Measurements from ENCODE around the gene TPK1.

The TPK1 gene

DNA sequence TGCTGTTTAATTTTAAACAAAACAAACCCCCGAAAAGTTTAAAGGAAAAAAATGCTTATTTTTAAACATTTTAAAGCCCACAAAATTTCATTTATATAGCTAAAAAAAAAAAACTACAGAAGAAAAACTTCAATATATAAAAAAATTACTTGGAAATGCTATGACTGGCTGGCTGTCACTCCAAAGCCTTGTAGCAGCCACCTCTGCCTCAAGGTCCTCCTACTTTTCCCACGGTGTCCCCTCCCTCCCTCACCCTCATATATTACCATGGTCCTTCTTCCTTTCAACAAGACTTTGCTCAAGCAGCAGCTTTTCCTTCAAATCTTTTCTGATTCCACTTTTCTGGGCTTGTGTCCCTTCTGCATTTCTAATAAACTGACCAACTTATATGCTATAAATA is 122.0 kb downstream of the TPK1 start:
- Histone ChIP-seq H3K9me3 (ENCODE audit: control insufficient read depth, low read length) (no peaks in the 10 kb centered on the region), H3K4me3 (ENCODE audit: insufficient read depth, low read depth, low read length, poor library complexity, severe bottlenecking) (no peak overlapping the region), H3K27ac (ENCODE audit: insufficient read depth, low read length, poor library complexity, severe bottlenecking) (no peak overlapping the region), H3K4me1 (ENCODE audit: control insufficient read depth, insufficient read depth, low read length, poor library complexity, severe bottlenecking) (no peaks in the 10 kb centered on the region), H3K36me3 (ENCODE audit: control insufficient read depth, insufficient read depth, low read length) (no peaks in the 10 kb centered on the region), H3K27me3 (replicated peaks; ENCODE audit: control insufficient read depth, insufficient read depth, low read length, poor library complexity, severe bottlenecking) (no peaks in the 10 kb centered on the region)
- no peak for DNase-seq

- H3K27ac ChIP-seq (ENCODE audit: insufficient read depth, low read length, poor library complexity, severe bottlenecking): no peak overlapping the region
- no peak overlapping the region for H3K4me3 ChIP-seq (ENCODE audit: insufficient read depth, low read depth, low read length, poor library complexity, severe bottlenecking)
- DNase-seq: no peak
- H3K36me3 ChIP-seq (ENCODE audit: control insufficient read depth, insufficient read depth, low read length): no peaks in the 10 kb centered on the region
- no peaks in the 10 kb centered on the region for H3K9me3 ChIP-seq (ENCODE audit: control insufficient read depth, low read length)
- no peaks in the 10 kb centered on the region for H3K27me3 ChIP-seq (replicated peaks; ENCODE audit: control insufficient read depth, insufficient read depth, low read length, poor library complexity, severe bottlenecking)
- no peaks in the 10 kb centered on the region for H3K4me1 ChIP-seq (ENCODE audit: control insufficient read depth, insufficient read depth, low read length, poor library complexity, severe bottlenecking)
Observed at GRCh38 chr7:144710791-144711190, 125.1 kb downstream of the TPK1 start.

DNA sequence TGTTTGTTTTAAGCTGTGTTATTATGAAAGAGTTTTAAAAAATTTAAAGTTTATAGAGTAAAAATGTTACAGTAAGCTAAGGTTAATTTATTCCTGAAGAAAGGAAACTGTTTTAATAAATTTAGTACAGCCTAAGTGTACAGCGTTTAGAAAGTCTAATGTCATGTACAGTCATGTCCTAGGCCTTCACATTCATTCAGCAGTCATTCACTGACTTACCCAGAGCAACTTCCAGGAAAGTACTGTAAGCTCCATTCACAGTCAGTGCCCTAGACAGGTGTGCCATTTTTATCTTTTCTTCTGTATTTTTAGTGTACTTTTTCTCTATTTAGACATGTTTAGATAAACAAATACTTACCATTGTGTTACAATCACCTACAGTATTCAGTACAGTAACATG is 126.8 kb downstream of the TPK1 start:
- DNase-seq: no peak
- no peaks in the 10 kb centered on the region for H3K27me3 ChIP-seq (replicated peaks; ENCODE audit: control insufficient read depth, insufficient read depth, low read length, poor library complexity, severe bottlenecking)
- no peaks in the 10 kb centered on the region for H3K9me3 ChIP-seq (ENCODE audit: control insufficient read depth, low read length)
- no peaks in the 10 kb centered on the region for H3K4me1 ChIP-seq (ENCODE audit: control insufficient read depth, insufficient read depth, low read length, poor library complexity, severe bottlenecking)
- H3K36me3 ChIP-seq (ENCODE audit: control insufficient read depth, insufficient read depth, low read length): peaks cover 5% of the 10 kb centered on the region
- H3K4me3 ChIP-seq (ENCODE audit: insufficient read depth, low read depth, low read length, poor library complexity, severe bottlenecking): no peak overlapping the region
- H3K27ac ChIP-seq (ENCODE audit: insufficient read depth, low read length, poor library complexity, severe bottlenecking): no peak overlapping the region

DNA sequence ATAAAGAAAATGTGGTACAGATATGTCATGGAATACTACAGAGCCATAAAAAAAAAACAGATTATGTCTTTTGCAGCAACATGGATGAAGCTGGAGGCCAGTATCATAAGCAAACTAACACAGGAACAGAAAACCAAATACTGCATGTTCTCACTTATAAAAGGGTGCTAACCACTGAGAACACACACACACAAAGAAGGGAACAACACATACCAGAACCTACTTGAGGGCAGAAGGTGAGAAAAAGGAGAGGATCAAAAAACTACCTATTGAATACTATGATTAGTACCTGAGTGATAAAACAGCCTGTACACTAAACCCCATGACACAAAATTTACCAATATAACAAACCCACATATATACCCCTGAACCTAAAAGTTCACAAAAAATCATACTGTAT is 144.6 kb downstream of the TPK1 start:
- H3K27ac ChIP-seq (ENCODE audit: insufficient read depth, low read length, poor library complexity, severe bottlenecking): no peak overlapping the region
- H3K4me1 ChIP-seq (ENCODE audit: control insufficient read depth, insufficient read depth, low read length, poor library complexity, severe bottlenecking): no peaks in the 10 kb centered on the region
- H3K27me3 ChIP-seq (replicated peaks; ENCODE audit: control insufficient read depth, insufficient read depth, low read length, poor library complexity, severe bottlenecking): no peaks in the 10 kb centered on the region
- no peak for DNase-seq
- H3K9me3 ChIP-seq (ENCODE audit: control insufficient read depth, low read length): no peaks in the 10 kb centered on the region
- H3K4me3 ChIP-seq (ENCODE audit: insufficient read depth, low read depth, low read length, poor library complexity, severe bottlenecking): no peak overlapping the region
- no peaks in the 10 kb centered on the region for H3K36me3 ChIP-seq (ENCODE audit: control insufficient read depth, insufficient read depth, low read length)

- Histone ChIP-seq H3K9me3 (ENCODE audit: control insufficient read depth, low read length) (no peaks in the 10 kb centered on the region), H3K27ac (ENCODE audit: insufficient read depth, low read length, poor library complexity, severe bottlenecking) (no peak overlapping the region), H3K4me3 (ENCODE audit: insufficient read depth, low read depth, low read length, poor library complexity, severe bottlenecking) (no peak overlapping the region), H3K4me1 (ENCODE audit: control insufficient read depth, insufficient read depth, low read length, poor library complexity, severe bottlenecking) (no peaks in the 10 kb centered on the region), H3K27me3 (replicated peaks; ENCODE audit: control insufficient read depth, insufficient read depth, low read length, poor library complexity, severe bottlenecking) (no peaks in the 10 kb centered on the region), H3K36me3 (ENCODE audit: control insufficient read depth, insufficient read depth, low read length) (no peaks in the 10 kb centered on the region)
- DNase-seq: no peak
Observed at GRCh38 chr7:144682581-144683280, 153.1 kb downstream of the TPK1 start.

DNA sequence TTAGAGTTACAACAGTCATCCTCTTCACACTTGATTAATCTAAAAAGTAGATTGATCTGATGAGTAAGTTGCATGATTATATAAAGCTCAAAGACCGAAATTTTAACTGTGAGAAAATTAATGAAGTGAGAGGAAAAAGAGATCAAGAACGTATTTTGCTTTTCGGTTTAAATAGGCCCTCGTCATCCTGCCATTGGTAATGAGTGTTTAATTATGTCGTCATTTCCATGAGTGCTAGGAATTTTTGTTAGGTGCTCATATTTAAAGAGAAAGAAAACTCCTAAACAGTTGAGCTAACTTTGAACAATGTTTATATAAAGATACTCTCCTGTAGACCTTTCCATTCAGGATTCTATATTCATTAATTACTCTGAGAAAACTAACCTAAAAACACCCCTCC is 159.4 kb downstream of the TPK1 start:
- H3K27me3 ChIP-seq (replicated peaks; ENCODE audit: control insufficient read depth, insufficient read depth, low read length, poor library complexity, severe bottlenecking): no peaks in the 10 kb centered on the region

DNA sequence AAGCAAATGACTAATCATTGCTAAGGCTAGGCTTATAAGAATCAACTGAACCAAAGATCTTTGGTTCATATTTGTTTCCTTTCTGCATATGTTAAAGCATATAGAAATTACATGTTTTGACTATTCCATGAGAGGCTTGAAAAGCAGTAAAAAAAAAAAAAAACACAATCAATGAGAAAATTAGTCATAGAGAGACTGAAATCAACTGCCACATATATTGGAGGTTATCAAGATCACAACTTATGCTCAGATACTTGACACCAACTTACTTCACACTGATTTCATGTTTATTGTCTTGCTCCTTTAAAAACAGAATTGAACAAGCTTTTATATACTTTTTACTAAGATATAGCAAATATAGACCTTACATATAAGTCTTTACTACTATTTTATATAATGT is 161.3 kb downstream of the TPK1 start:
- Histone ChIP-seq H3K36me3 (ENCODE audit: control insufficient read depth, insufficient read depth, low read length) (no peaks in the 10 kb centered on the region), H3K4me3 (ENCODE audit: insufficient read depth, low read depth, low read length, poor library complexity, severe bottlenecking) (no peak overlapping the region), H3K27me3 (replicated peaks; ENCODE audit: control insufficient read depth, insufficient read depth, low read length, poor library complexity, severe bottlenecking) (no peaks in the 10 kb centered on the region), H3K4me1 (ENCODE audit: control insufficient read depth, insufficient read depth, low read length, poor library complexity, severe bottlenecking) (no peaks in the 10 kb centered on the region), H3K27ac (ENCODE audit: insufficient read depth, low read length, poor library complexity, severe bottlenecking) (no peak overlapping the region), H3K9me3 (ENCODE audit: control insufficient read depth, low read length) (no peaks in the 10 kb centered on the region)
- no peak for DNase-seq

More for the DNA sequence above, 159.4 kb downstream of the TPK1 start:
- no peak overlapping the region for H3K4me3 ChIP-seq (ENCODE audit: insufficient read depth, low read depth, low read length, poor library complexity, severe bottlenecking)
- H3K9me3 ChIP-seq (ENCODE audit: control insufficient read depth, low read length): no peaks in the 10 kb centered on the region
- H3K4me1 ChIP-seq (ENCODE audit: control insufficient read depth, insufficient read depth, low read length, poor library complexity, severe bottlenecking): no peaks in the 10 kb centered on the region
- H3K36me3 ChIP-seq (ENCODE audit: control insufficient read depth, insufficient read depth, low read length): no peaks in the 10 kb centered on the region
- no peak overlapping the region for H3K27ac ChIP-seq (ENCODE audit: insufficient read depth, low read length, poor library complexity, severe bottlenecking)
- no peak for DNase-seq

DNA sequence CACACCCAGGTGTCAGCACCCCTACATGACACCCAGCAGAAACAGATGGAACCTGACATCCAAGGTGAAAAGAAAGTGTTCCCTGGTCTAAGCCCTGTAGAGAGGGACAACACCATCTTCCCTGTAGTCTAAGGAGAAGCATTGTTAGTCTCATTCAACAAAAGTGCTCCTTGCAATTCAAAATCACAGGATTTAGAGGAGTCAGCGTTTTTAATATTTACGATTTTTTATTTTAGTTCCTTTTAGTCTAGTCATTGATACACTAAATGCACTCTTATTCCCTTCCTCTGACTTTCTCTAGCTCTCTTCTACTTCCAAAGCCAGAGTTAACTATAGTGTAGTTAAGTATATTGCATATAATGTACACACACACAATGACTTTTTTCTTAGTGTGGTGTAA is 163.0 kb downstream of the TPK1 start:
- Histone ChIP-seq H3K4me1 (ENCODE audit: control insufficient read depth, insufficient read depth, low read length, poor library complexity, severe bottlenecking) (no peaks in the 10 kb centered on the region), H3K4me3 (ENCODE audit: insufficient read depth, low read depth, low read length, poor library complexity, severe bottlenecking) (no peak overlapping the region), H3K27me3 (replicated peaks; ENCODE audit: control insufficient read depth, insufficient read depth, low read length, poor library complexity, severe bottlenecking) (no peaks in the 10 kb centered on the region), H3K9me3 (ENCODE audit: control insufficient read depth, low read length) (no peaks in the 10 kb centered on the region), H3K27ac (ENCODE audit: insufficient read depth, low read length, poor library complexity, severe bottlenecking) (no peak overlapping the region), H3K36me3 (ENCODE audit: control insufficient read depth, insufficient read depth, low read length) (no peaks in the 10 kb centered on the region)
- no peak for DNase-seq

DNA sequence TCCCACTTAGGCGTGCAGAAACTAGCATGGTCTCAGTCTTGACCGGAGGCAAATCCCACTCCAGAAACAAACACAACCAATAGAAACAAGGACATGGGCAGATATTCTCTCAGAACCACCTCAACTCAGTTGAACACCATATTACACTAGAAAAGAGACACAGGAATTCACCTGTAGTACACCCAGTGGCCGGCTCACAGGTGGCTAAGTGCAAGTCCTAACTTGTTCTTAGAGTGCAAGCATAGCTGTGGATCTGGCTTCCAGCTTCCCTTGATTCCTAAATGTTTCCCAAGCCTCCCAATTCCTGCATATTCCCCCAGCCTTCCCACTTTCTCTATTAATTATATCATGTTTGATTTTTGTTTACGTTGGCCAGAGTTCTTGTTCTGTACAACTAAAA is 164.4 kb downstream of the TPK1 start:
- H3K4me1 ChIP-seq (ENCODE audit: control insufficient read depth, insufficient read depth, low read length, poor library complexity, severe bottlenecking): no peaks in the 10 kb centered on the region
- no peaks in the 10 kb centered on the region for H3K9me3 ChIP-seq (ENCODE audit: control insufficient read depth, low read length)
- H3K4me3 ChIP-seq (ENCODE audit: insufficient read depth, low read depth, low read length, poor library complexity, severe bottlenecking): no peak overlapping the region
- DNase-seq: no peak
- no peaks in the 10 kb centered on the region for H3K36me3 ChIP-seq (ENCODE audit: control insufficient read depth, insufficient read depth, low read length)
- H3K27ac ChIP-seq (ENCODE audit: insufficient read depth, low read length, poor library complexity, severe bottlenecking): no peak overlapping the region
- no peaks in the 10 kb centered on the region for H3K27me3 ChIP-seq (replicated peaks; ENCODE audit: control insufficient read depth, insufficient read depth, low read length, poor library complexity, severe bottlenecking)

DNA sequence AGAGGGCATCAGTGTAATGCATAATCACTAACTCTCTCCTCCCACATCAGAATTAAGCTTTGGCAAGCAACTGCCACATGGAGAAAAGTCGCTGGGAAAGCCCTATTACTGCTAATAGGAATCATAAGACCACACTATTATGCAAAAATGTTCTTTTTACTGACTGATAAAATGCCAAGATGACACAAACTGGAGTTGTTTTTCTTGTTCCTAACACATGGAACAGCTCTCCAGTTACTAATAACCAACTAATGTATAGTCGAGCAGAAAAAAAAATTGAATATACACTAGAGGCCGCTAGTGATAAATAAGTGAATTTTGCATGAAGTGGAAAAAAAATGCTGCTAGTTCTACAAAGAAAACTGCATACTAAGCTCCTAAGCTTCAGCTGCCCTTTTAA is 165.6 kb downstream of the TPK1 start:
- Histone ChIP-seq H3K4me1 (ENCODE audit: control insufficient read depth, insufficient read depth, low read length, poor library complexity, severe bottlenecking) (no peaks in the 10 kb centered on the region), H3K9me3 (ENCODE audit: control insufficient read depth, low read length) (no peaks in the 10 kb centered on the region), H3K27me3 (replicated peaks; ENCODE audit: control insufficient read depth, insufficient read depth, low read length, poor library complexity, severe bottlenecking) (no peaks in the 10 kb centered on the region), H3K4me3 (ENCODE audit: insufficient read depth, low read depth, low read length, poor library complexity, severe bottlenecking) (no peak overlapping the region), H3K36me3 (ENCODE audit: control insufficient read depth, insufficient read depth, low read length) (no peaks in the 10 kb centered on the region), H3K27ac (ENCODE audit: insufficient read depth, low read length, poor library complexity, severe bottlenecking) (no peak overlapping the region)
- no peak for DNase-seq
